ENCODE data around the gene RGPD5. TPM values are rescaled to one million over a fixed set of nuclear protein-coding genes. Genes with fewer than 3 reads are reported as not detected.
A peak's percentile ranks its signal among the peaks of the same experiment; 100 is the strongest.
"Not testable (repeated sequence)": the region's sequence is repeated elsewhere in the genome, so short reads cannot be mapped to it uniquely, and the experiment has no call there.

The RGPD5 gene
- 84.4 TPM for total RNA-seq
- long read RNA-seq, partial matches to known transcripts: 7 of 12 reads
- long read RNA-seq, other reads (novel, unspliced or antisense): 5 of 12 reads

- H3K9me3 ChIP-seq; intact Hi-C loops (cut with DNase I); H3K36me3 ChIP-seq; H3K27me3 ChIP-seq (ENCODE audit: low read depth); H3K27ac ChIP-seq; DNase-seq; H3K4me3 ChIP-seq; H3K4me1 ChIP-seq: not testable (repeated sequence)
- peak; percentile 100 for ATAC-seq
Measured at GRCh38 chr2:109794074-109794737, at the start of gene RGPD5. RGPD5 (plus strand) TSS chr2:109794305; CDS start chr2:109794466, 161 bp downstream.

GRCh38 chr2:109751572-109751971 lies 42.5 kb upstream of the RGPD5 start:
- DNase-seq; intact Hi-C loops (cut with DNase I); H3K27ac ChIP-seq; H3K4me1 ChIP-seq; H3K4me3 ChIP-seq; H3K36me3 ChIP-seq; H3K27me3 ChIP-seq (ENCODE audit: low read depth); ATAC-seq; H3K9me3 ChIP-seq: not testable (repeated sequence)

- ATAC-seq; H3K4me1 ChIP-seq; H3K9me3 ChIP-seq; H3K36me3 ChIP-seq; H3K4me3 ChIP-seq; H3K27me3 ChIP-seq (ENCODE audit: low read depth); intact Hi-C loops (cut with DNase I); DNase-seq; H3K27ac ChIP-seq: not testable (repeated sequence)
Measured at GRCh38 chr2:109757163-109757824, 36.8 kb upstream of the RGPD5 start.

- H3K4me1 ChIP-seq; H3K36me3 ChIP-seq; intact Hi-C loops (cut with DNase I); H3K27me3 ChIP-seq (ENCODE audit: low read depth); H3K4me3 ChIP-seq; DNase-seq; H3K9me3 ChIP-seq; H3K27ac ChIP-seq: not testable (repeated sequence)
- peak; percentile 63 to 69 for ATAC-seq
Measured at GRCh38 chr2:109760265-109761042, 33.7 kb upstream of the RGPD5 start.

GRCh38 chr2:109761043-109761454 lies 33.1 kb upstream of the RGPD5 start:
- H3K4me3 ChIP-seq; H3K27me3 ChIP-seq (ENCODE audit: low read depth); intact Hi-C loops (cut with DNase I); H3K4me1 ChIP-seq; H3K36me3 ChIP-seq; H3K27ac ChIP-seq; DNase-seq; H3K9me3 ChIP-seq: not testable (repeated sequence)
- ATAC-seq: peak; percentile 47 to 54

GRCh38 chr2:109761976-109762375 lies 32.1 kb upstream of the RGPD5 start:
- DNase-seq; H3K9me3 ChIP-seq; H3K27me3 ChIP-seq (ENCODE audit: low read depth); ATAC-seq; intact Hi-C loops (cut with DNase I); H3K27ac ChIP-seq; H3K4me3 ChIP-seq; H3K4me1 ChIP-seq; H3K36me3 ChIP-seq: not testable (repeated sequence)

- H3K27ac ChIP-seq; H3K9me3 ChIP-seq; intact Hi-C loops (cut with DNase I); H3K27me3 ChIP-seq (ENCODE audit: low read depth); H3K36me3 ChIP-seq; H3K4me1 ChIP-seq; H3K4me3 ChIP-seq; DNase-seq: not testable (repeated sequence)
- ATAC-seq: peak in 1 of 2 donors; percentile 30
Measured at GRCh38 chr2:109766074-109766473, 28.0 kb upstream of the RGPD5 start.

GRCh38 chr2:109766886-109767578 lies 27.1 kb upstream of the RGPD5 start:
- H3K27ac ChIP-seq; H3K4me1 ChIP-seq; DNase-seq; H3K27me3 ChIP-seq (ENCODE audit: low read depth); H3K36me3 ChIP-seq; H3K4me3 ChIP-seq; H3K9me3 ChIP-seq; intact Hi-C loops (cut with DNase I); ATAC-seq: not testable (repeated sequence)

- H3K4me3 ChIP-seq; DNase-seq; intact Hi-C loops (cut with DNase I); H3K27me3 ChIP-seq (ENCODE audit: low read depth); ATAC-seq; H3K4me1 ChIP-seq; H3K36me3 ChIP-seq; H3K9me3 ChIP-seq; H3K27ac ChIP-seq: not testable (repeated sequence)
Measured at GRCh38 chr2:109768934-109769333, 25.2 kb upstream of the RGPD5 start.

- H3K4me3 ChIP-seq; DNase-seq; H3K9me3 ChIP-seq; H3K36me3 ChIP-seq; H3K4me1 ChIP-seq; ATAC-seq; H3K27ac ChIP-seq; H3K27me3 ChIP-seq (ENCODE audit: low read depth); intact Hi-C loops (cut with DNase I): not testable (repeated sequence)
Measured at GRCh38 chr2:109779118-109779517, 15.0 kb upstream of the RGPD5 start.

GRCh38 chr2:109781147-109781816 lies 12.8 kb upstream of the RGPD5 start:
- H3K4me1 ChIP-seq; H3K4me3 ChIP-seq; H3K36me3 ChIP-seq; H3K27me3 ChIP-seq (ENCODE audit: low read depth); ATAC-seq; DNase-seq; H3K9me3 ChIP-seq; H3K27ac ChIP-seq; intact Hi-C loops (cut with DNase I): not testable (repeated sequence)

GRCh38 chr2:109782446-109782993 lies 11.6 kb upstream of the RGPD5 start:
- H3K27ac ChIP-seq; H3K36me3 ChIP-seq; DNase-seq; H3K9me3 ChIP-seq; H3K4me1 ChIP-seq; intact Hi-C loops (cut with DNase I); H3K4me3 ChIP-seq; H3K27me3 ChIP-seq (ENCODE audit: low read depth): not testable (repeated sequence)
- peak in 1 of 2 donors; percentile 39 for ATAC-seq

Data from lower lobe of right lung (tissue), 2 donors.